HepG2 (cell line): ENCODE results near the gene ZDHHC24. TPM values are rescaled to one million over a fixed set of nuclear protein-coding genes. Genes with fewer than 3 reads are reported as not detected.
A peak's percentile ranks its signal among the peaks of the same experiment; 100 is the strongest.

Experiments
- KLF9 ChIP-seq: IDR thresholded peaks from 2 replicates; pipeline ENCODE4 v1.6.1; 2016; ENCODE audit warnings: low read depth
- PCBP2 ChIP-seq: fragments of 200-400 bp; formaldehyde crosslinking; optimal IDR thresholded peaks from 2 replicates; pipeline ENCODE3; 2018; ENCODE audit warnings: low read length, low read depth; ENCODE audit not compliant: poor library complexity, severe bottlenecking
- SRSF1 ChIP-seq: fragments of 200-400 bp; formaldehyde crosslinking; optimal IDR thresholded peaks from 2 replicates; pipeline ENCODE3; 2017; ENCODE audit warnings: mild to moderate bottlenecking, low read depth, low read length, moderate library complexity
- TBX2 ChIP-seq: sonication (generic); formaldehyde crosslinking; IDR thresholded peaks from 2 replicates; pipeline ENCODE4 v1.5.0; 2020; ENCODE audit warnings: missing genetic modification reagents, mild to moderate bottlenecking, borderline replicate concordance
- polyA plus RNA-seq, 8 experiments: library from polyadenylated mRNA; depleted of rRNA in 3 of 8; stranded (reverse) in 7 of 8; unstranded in 1 of 8; fragments of >200 nt; fragmentation: Illumina TruSeq in 4 of 8; extraction: Trizol in 4 of 8; gene quantifications; 2 replicates each; pipeline versions ENCODE4 v1.2.1 to v1.2.3, GENCODE V29; 2011 to 2016; ENCODE audit warnings: low read depth in 4 of 8, missing spikeins in 1 of 8, mixed read lengths in 1 of 8; ENCODE audit not compliant: insufficient read depth in 1 of 8
- total RNA-seq, 5 experiments: library from RNA; depleted of rRNA; stranded (reverse); fragments of >200 nt; fragmentation: Illumina TruSeq; extraction: Trizol; gene quantifications; 2 replicates each; pipeline ENCODE4 v1.2.3, GENCODE V29; 2016; ENCODE audit warnings: low read depth in 1 of 5
- TF ChIP-seq, protein P1 (sequence below): sonication (generic); formaldehyde crosslinking; IDR thresholded peaks from 2 replicates; pipeline ENCODE4 v1.4.0; 2020; ENCODE audit warnings: missing genetic modification reagents
- TF ChIP-seq, protein P2 (sequence below): sonication (generic); formaldehyde crosslinking; IDR thresholded peaks from 2 replicates; pipeline ENCODE4 v1.4.0; 2020; ENCODE audit warnings: mild to moderate bottlenecking, missing genetic modification reagents
- TF ChIP-seq, protein P3 (sequence below), 2 experiments: sonication (generic) in 1 of 2; formaldehyde crosslinking in 1 of 2; IDR thresholded peaks; 2 replicates each; pipeline versions ENCODE4 v1.5.1 to v1.6.1; 2011 to 2020; ENCODE audit warnings: borderline replicate concordance in 1 of 2, low read depth in 1 of 2, low read length in 1 of 2, mild to moderate bottlenecking in 1 of 2, missing genetic modification reagents in 1 of 2, moderate library complexity in 1 of 2
- TF ChIP-seq, protein P4 (sequence below): sonication (generic); formaldehyde crosslinking; conservative IDR thresholded peaks from 2 replicates; pipeline ENCODE4 v1.8.0; 2022; ENCODE audit warnings: low read depth, missing genetic modification reagents
- TF ChIP-seq, protein P5 (sequence below): IDR thresholded peaks from 2 replicates; pipeline ENCODE4 v1.6.1; 2016
- TF ChIP-seq, protein P6 (sequence below): IDR thresholded peaks from 2 replicates; pipeline ENCODE4 v1.6.1; 2018; ENCODE audit warnings: missing genetic modification reagents

Gene ZDHHC24
- total and polyA plus RNA-seq, 2 of the 13 experiments (the other 11 are each of a cell fraction or from before 2014, with no cell fraction given) = 4.3 TPM

DNA sequence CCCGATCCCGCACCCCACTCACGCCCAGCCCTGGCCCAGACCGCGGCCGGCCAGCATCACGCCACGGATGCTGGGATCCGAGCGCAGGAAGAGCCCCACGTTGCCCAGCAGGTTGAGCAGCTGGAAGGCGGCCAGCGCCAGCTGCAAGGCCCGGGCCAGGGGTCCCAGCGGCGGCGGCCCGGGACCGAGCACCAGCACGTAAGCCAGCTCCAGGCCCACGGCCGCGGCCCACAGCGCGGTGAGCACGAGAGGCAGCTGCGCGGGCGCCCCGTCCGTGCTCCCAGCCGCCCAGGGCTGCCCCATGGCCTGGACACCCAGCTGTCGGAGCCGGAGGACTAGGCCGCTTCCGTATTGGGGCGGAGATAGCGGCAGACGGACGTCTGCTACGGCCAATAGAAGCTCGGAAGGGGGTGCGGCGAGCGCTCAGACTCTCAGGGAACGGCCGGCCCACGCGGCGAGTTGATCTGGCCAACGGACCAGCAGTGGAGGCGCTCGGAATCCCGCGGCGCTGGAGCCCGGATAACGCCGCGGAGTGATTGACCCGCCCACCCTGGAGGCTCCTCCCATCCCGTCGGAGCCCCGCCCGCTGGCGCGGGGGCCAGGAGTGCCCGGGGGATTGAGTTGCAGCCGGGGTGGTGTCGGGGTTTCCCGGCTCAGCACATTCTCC lies at the start of gene ZDHHC24 (continued):
- peak; percentile 53; the same call in 1 of the 2 replicates for TF ChIP-seq TBX2 (CRISPR knock-in tag)
- TF ChIP-seq, protein P1, sequence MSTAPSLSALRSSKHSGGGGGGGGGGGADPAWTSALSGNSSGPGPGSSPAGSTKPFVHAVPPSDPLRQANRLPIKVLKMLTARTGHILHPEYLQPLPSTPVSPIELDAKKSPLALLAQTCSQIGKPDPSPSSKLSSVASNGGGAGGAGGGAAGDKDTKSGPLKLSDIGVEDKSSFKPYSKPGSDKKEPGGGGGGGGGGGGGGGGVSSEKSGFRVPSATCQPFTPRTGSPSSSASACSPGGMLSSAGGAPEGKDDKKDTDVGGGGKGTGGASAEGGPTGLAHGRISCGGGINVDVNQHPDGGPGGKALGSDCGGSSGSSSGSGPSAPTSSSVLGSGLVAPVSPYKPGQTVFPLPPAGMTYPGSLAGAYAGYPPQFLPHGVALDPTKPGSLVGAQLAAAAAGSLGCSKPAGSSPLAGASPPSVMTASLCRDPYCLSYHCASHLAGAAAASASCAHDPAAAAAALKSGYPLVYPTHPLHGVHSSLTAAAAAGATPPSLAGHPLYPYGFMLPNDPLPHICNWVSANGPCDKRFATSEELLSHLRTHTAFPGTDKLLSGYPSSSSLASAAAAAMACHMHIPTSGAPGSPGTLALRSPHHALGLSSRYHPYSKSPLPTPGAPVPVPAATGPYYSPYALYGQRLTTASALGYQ (CRISPR knock-in tag) = peak; percentile 33; the same call in 1 of the 2 replicates
- TF ChIP-seq SRSF1 = peak; percentile 84
- TF ChIP-seq, protein P2, sequence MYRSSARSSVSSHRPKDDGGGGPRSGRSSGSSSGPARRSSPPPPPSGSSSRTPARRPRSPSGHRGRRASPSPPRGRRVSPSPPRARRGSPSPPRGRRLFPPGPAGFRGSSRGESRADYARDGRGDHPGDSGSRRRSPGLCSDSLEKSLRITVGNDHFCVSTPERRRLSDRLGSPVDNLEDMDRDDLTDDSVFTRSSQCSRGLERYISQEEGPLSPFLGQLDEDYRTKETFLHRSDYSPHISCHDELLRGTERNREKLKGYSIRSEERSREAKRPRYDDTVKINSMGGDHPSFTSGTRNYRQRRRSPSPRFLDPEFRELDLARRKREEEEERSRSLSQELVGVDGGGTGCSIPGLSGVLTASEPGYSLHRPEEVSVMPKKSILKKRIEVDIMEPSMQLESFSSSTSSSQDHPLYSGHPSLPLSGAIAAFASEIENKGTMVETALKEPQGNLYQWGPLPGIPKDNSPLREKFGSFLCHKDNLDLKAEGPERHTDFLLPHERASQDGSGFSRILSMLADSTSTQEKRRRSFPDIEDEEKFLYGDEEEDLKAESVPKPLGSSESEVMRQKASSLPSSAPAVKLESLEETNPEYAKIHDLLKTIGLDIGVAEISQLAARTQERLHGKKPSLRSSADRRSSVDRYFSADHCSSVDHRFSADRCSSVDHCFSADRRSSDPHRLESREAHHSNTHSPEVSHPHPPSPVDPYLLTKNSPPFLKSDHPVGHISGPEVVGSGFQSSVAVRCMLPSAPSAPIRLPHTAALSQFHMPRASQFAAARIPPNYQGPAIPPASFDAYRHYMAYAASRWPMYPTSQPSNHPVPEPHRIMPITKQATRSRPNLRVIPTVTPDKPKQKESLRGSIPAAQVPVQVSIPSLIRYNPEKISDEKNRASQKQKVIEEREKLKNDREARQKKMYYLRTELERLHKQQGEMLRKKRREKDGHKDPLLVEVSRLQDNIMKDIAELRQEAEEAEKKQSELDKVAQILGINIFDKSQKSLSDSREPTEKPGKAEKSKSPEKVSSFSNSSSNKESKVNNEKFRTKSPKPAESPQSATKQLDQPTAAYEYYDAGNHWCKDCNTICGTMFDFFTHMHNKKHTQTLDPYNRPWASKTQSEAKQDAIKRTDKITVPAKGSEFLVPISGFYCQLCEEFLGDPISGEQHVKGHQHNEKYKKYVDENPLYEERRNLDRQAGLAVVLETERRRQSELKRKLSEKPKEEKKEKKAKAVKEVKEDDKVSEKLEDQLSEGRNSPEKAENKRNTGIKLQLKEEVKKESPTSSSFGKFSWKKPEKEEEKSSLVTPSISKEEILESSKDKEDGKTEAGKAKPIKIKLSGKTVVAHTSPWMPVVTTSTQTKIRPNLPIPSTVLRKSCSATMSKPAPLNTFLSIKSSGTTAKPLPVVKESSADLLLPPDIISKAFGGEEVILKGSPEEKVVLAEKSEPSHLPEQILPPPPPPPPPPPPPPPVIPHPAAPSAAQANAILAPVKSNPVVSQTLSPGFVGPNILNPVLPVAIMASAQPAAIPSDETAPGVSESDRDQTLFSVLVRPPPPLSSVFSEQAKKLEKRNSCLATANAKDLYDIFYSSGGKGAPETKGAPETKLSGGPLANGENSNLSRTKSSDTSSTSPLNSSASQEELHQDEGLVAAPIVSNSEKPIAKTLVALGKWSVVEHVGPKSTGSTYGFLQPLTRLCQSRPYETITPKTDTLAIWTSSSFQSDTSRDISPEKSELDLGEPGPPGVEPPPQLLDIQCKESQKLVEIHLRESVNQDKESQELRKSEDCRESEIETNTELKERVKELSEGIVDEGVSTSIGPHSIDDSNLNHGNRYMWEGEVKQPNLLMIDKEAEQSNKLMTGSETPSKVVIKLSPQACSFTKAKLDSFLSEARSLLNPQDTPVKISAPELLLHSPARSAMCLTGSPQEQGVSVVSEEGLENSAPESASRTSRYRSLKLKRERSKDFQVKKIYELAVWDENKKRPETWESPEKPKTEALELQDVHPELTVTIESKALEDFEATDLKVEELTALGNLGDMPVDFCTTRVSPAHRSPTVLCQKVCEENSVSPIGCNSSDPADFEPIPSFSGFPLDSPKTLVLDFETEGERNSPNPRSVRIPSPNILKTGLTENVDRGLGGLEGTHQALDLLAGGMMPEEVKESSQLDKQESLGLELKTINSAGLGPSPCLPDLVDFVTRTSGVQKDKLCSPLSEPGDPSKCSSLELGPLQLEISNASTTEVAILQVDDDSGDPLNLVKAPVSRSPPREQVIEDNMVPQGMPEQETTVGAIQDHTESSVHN (CRISPR knock-in tag) = no peak
- TF ChIP-seq, protein P3, sequence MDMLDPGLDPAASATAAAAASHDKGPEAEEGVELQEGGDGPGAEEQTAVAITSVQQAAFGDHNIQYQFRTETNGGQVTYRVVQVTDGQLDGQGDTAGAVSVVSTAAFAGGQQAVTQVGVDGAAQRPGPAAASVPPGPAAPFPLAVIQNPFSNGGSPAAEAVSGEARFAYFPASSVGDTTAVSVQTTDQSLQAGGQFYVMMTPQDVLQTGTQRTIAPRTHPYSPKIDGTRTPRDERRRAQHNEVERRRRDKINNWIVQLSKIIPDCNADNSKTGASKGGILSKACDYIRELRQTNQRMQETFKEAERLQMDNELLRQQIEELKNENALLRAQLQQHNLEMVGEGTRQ (IDR thresholded peaks at IDR 0.05; ENCODE audit: low read depth, low read length) = no peak
- TF ChIP-seq, protein P3 (CRISPR knock-in tag; IDR thresholded peaks at IDR 0.05; ENCODE audit: borderline replicate concordance) = no peak
- TF ChIP-seq, protein P4, sequence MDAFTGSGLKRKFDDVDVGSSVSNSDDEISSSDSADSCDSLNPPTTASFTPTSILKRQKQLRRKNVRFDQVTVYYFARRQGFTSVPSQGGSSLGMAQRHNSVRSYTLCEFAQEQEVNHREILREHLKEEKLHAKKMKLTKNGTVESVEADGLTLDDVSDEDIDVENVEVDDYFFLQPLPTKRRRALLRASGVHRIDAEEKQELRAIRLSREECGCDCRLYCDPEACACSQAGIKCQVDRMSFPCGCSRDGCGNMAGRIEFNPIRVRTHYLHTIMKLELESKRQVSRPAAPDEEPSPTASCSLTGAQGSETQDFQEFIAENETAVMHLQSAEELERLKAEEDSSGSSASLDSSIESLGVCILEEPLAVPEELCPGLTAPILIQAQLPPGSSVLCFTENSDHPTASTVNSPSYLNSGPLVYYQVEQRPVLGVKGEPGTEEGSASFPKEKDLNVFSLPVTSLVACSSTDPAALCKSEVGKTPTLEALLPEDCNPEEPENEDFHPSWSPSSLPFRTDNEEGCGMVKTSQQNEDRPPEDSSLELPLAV (CRISPR knock-in tag) = no peak
- TF ChIP-seq, protein P5, sequence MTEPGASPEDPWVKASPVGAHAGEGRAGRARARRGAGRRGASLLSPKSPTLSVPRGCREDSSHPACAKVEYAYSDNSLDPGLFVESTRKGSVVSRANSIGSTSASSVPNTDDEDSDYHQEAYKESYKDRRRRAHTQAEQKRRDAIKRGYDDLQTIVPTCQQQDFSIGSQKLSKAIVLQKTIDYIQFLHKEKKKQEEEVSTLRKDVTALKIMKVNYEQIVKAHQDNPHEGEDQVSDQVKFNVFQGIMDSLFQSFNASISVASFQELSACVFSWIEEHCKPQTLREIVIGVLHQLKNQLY = no peak
- TF ChIP-seq KLF9 (CRISPR knock-in tag) = no peak
- TF ChIP-seq, protein P6, sequence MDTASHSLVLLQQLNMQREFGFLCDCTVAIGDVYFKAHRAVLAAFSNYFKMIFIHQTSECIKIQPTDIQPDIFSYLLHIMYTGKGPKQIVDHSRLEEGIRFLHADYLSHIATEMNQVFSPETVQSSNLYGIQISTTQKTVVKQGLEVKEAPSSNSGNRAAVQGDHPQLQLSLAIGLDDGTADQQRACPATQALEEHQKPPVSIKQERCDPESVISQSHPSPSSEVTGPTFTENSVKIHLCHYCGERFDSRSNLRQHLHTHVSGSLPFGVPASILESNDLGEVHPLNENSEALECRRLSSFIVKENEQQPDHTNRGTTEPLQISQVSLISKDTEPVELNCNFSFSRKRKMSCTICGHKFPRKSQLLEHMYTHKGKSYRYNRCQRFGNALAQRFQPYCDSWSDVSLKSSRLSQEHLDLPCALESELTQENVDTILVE = no peak
- no peak for TF ChIP-seq PCBP2
